Parathyroid adenoma (tissue), 2 donors: Measurements from ENCODE around the gene EIF3C.
"Not testable (repeated sequence)": the region's sequence is repeated elsewhere in the genome, so short reads cannot be mapped to it uniquely, and the experiment has no call there.

Source experiments
- H2AFZ ChIP-seq: fragments of 300-600 bp; sonication (generic); one replicate; pipeline ENCODE4 v1.7.0; 2017; ENCODE audit warnings: antibody characterized with exemption, mild to moderate bottlenecking
- H3K27ac ChIP-seq: fragments of 300-600 bp; sonication (generic); one replicate; pipeline ENCODE4 v1.7.0; 2017
- H3K27me3 ChIP-seq: fragments of 300-600 bp; sonication (generic); one replicate; pipeline ENCODE4 v1.7.0; 2017; ENCODE audit warnings: low read length; ENCODE audit not compliant: control insufficient read depth, insufficient read depth
- H3K36me3 ChIP-seq: fragments of 300-600 bp; sonication (generic); one replicate; pipeline ENCODE4 v1.7.0; 2017; ENCODE audit warnings: low read length; ENCODE audit not compliant: control insufficient read depth, insufficient read depth
- H3K4me1 ChIP-seq: fragments of 300-600 bp; sonication (generic); one replicate; pipeline ENCODE4 v1.7.0; 2017; ENCODE audit warnings: control low read depth
- H3K4me2 ChIP-seq: fragments of 300-600 bp; sonication (generic); one replicate; pipeline ENCODE4 v1.7.0; 2017; ENCODE audit warnings: low read length
- H3K4me3 ChIP-seq: fragments of 300-600 bp; sonication (generic); one replicate; pipeline ENCODE4 v1.7.0; 2017; ENCODE audit warnings: low read depth, low read length
- H3K79me2 ChIP-seq: fragments of 300-600 bp; sonication (generic); one replicate; pipeline ENCODE4 v1.7.0; 2017; ENCODE audit warnings: control low read depth
- H3K9ac ChIP-seq: fragments of 300-600 bp; sonication (generic); one replicate; pipeline ENCODE4 v1.7.0; 2017; ENCODE audit warnings: mild to moderate bottlenecking
- H3K9me3 ChIP-seq: fragments of 300-600 bp; sonication (generic); one replicate; pipeline ENCODE4 v1.7.0; 2017; ENCODE audit warnings: low read length; ENCODE audit not compliant: control insufficient read depth
- donor health status: primary hyperparathyroidism.

The EIF3C gene

GRCh38 chr16:28711220-28712083, at the start of gene EIF3C:
EIF3C (plus strand) TSS chr16:28711464; CDS start chr16:28711687, 223 bp downstream.
- not testable (repeated sequence) for H3K79me2 ChIP-seq, H2AFZ ChIP-seq, H3K4me2 ChIP-seq, H3K4me3 ChIP-seq, H3K9ac ChIP-seq, H3K27me3 ChIP-seq, H3K9me3 ChIP-seq, H3K4me1 ChIP-seq, H3K36me3 ChIP-seq, H3K27ac ChIP-seq

GRCh38 chr16:28666264-28666663, 45.0 kb upstream of the EIF3C start:
- not testable (repeated sequence) for H2AFZ ChIP-seq, H3K36me3 ChIP-seq, H3K4me3 ChIP-seq, H3K79me2 ChIP-seq, H3K4me2 ChIP-seq, H3K4me1 ChIP-seq, H3K9me3 ChIP-seq, H3K27me3 ChIP-seq, H3K27ac ChIP-seq, H3K9ac ChIP-seq

- not testable (repeated sequence) for H2AFZ ChIP-seq, H3K79me2 ChIP-seq, H3K9ac ChIP-seq, H3K4me3 ChIP-seq, H3K27ac ChIP-seq, H3K27me3 ChIP-seq, H3K4me2 ChIP-seq, H3K36me3 ChIP-seq, H3K4me1 ChIP-seq, H3K9me3 ChIP-seq
Measured at GRCh38 chr16:28667480-28667879, 43.8 kb upstream of the EIF3C start.

DNA sequence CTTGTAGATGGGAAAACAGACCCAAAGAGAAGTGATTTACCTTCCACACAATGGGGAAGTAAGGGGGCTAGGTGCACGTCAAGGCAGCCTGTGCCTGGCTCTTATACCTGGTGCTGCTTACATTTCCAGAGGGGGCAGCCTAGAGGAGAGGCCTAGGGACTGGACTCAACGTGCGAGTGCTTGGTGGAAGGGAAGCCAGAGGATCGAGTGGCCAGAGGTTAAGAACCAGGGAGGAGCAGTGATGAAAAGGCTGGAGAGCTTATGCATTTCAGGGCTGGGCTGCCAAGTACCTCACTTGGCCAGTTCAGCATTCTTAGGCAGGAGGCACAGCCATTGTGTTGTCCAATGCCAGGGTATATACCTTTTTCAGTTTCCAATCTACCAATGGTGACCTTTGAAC, 43.1 kb upstream of the EIF3C start:
- H3K9me3 ChIP-seq, H3K79me2 ChIP-seq, H3K27me3 ChIP-seq, H2AFZ ChIP-seq, H3K27ac ChIP-seq, H3K36me3 ChIP-seq, H3K4me3 ChIP-seq, H3K4me2 ChIP-seq, H3K4me1 ChIP-seq, H3K9ac ChIP-seq: not testable (repeated sequence)

GRCh38 chr16:28688327-28688952, 22.8 kb upstream of the EIF3C start:
- not testable (repeated sequence) for H3K79me2 ChIP-seq, H3K27ac ChIP-seq, H2AFZ ChIP-seq, H3K9ac ChIP-seq, H3K4me2 ChIP-seq, H3K36me3 ChIP-seq, H3K9me3 ChIP-seq, H3K4me3 ChIP-seq, H3K27me3 ChIP-seq, H3K4me1 ChIP-seq

DNA sequence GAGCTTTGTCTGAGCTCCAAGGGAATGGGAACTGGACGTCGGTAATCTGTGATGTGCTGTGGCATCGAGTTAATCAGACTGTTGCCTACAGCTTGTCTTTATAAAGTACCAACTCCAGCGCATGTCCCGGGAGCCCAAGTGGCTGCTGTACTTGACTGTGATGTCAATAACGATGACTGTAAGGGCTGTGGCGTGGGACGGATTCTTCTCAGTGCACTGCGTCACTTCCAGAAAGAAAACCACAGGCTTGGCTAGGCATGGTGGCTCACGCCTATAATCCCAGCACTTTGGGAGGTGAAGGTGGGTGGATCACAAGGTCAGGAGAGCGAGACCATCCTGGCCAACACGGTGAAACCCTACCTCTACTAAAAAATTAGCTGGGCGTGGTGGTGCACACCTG, 21.8 kb upstream of the EIF3C start:
- not testable (repeated sequence) for H3K4me3 ChIP-seq, H3K27me3 ChIP-seq, H3K9me3 ChIP-seq, H3K4me2 ChIP-seq, H3K4me1 ChIP-seq, H3K79me2 ChIP-seq, H3K27ac ChIP-seq, H3K9ac ChIP-seq, H3K36me3 ChIP-seq, H2AFZ ChIP-seq

- H3K9ac ChIP-seq, H3K36me3 ChIP-seq, H3K27me3 ChIP-seq, H3K79me2 ChIP-seq, H3K9me3 ChIP-seq, H3K4me2 ChIP-seq, H3K27ac ChIP-seq, H2AFZ ChIP-seq, H3K4me1 ChIP-seq, H3K4me3 ChIP-seq: not testable (repeated sequence)
Measured at GRCh38 chr16:28691722-28692121, 19.5 kb upstream of the EIF3C start.

- H2AFZ ChIP-seq, result not testable (repeated sequence)
Measured at GRCh38 chr16:28693257-28693950, 17.9 kb upstream of the EIF3C start.

DNA sequence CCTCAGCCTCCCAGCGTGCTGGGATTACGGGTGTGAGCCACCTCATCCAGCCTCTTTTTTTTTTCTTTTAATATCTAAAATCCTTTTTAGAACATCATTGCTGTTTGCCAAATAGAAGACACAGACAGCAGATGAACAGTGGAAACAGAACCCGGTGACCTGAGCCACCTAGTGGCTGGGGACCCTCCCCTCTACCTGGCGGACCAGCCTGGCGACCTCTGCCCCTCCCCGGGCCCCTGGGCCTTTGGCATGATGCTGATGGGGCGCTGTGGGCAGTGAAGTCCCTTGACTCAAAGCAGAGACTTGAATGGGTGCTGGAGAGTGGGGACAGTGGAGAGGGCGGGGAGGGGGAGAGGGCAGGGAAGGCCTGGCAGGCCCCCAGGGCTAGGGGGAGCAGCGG, 11.5 kb upstream of the EIF3C start:
- H3K27ac ChIP-seq, H3K36me3 ChIP-seq, H2AFZ ChIP-seq, H3K79me2 ChIP-seq, H3K4me2 ChIP-seq, H3K4me1 ChIP-seq, H3K9ac ChIP-seq, H3K27me3 ChIP-seq, H3K4me3 ChIP-seq, H3K9me3 ChIP-seq: not testable (repeated sequence)

More at GRCh38 chr16:28693257-28693950, 17.9 kb upstream of the EIF3C start:
- H3K9me3 ChIP-seq, H3K4me3 ChIP-seq, H3K4me2 ChIP-seq, H3K27me3 ChIP-seq, H3K27ac ChIP-seq, H3K4me1 ChIP-seq, H3K79me2 ChIP-seq, H3K9ac ChIP-seq, H3K36me3 ChIP-seq: not testable (repeated sequence)

DNA sequence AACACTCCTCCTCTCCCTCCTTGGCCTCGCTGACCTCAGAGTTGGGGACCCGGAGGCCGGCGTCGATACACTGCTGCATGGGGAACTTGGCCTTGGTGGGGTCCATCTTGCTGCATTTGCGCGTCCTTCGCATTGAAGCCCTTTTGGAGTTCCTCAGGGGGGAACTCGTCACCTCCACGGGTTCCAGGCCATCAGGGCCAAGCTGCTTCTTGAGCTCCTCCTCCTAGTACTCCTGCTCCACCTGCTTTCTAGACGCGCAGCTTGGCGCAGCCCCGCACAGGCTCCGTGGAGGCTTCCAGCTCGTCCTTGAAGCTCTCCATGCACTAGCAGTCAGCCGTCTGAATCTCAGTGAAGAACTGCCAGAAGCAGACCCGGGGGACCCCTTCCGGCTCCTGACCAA, 10.9 kb upstream of the EIF3C start:
- H3K4me2 ChIP-seq, H3K36me3 ChIP-seq, H3K9me3 ChIP-seq, H3K9ac ChIP-seq, H2AFZ ChIP-seq, H3K27me3 ChIP-seq, H3K4me3 ChIP-seq, H3K79me2 ChIP-seq, H3K4me1 ChIP-seq, H3K27ac ChIP-seq: not testable (repeated sequence)

DNA sequence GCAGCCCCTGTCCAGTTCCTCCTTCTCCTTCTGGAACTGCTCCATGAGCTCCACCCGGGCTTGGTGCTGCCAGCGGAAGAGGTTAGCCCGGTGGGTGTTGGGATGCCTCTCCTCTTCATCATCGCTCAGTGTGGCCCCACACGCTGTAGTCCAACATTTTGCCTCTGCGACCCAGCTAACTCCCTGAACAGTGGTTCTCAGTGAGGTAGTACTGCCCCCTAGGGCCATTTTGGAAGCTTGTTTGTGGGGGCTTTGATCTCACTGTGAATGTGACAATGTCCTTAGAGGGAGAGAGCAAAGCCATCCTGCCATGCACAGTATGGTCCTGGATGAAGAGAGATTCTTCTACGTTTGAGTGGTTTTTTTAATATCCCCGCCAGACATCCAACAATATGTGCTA, 9.9 kb upstream of the EIF3C start:
- not testable (repeated sequence) for H3K9me3 ChIP-seq, H3K4me1 ChIP-seq, H3K4me3 ChIP-seq, H3K27ac ChIP-seq, H3K27me3 ChIP-seq, H3K36me3 ChIP-seq, H3K79me2 ChIP-seq, H2AFZ ChIP-seq, H3K4me2 ChIP-seq, H3K9ac ChIP-seq
